HepG2 (cell line): ENCODE measurements around the gene OTUB2.

Source experiments
- ATF2 ChIP-seq: sonication (generic); formaldehyde crosslinking; IDR thresholded peaks from 2 replicates; pipeline ENCODE4 v1.4.0; 2020; ENCODE audit warnings: missing genetic modification reagents
- ZNF446 ChIP-seq: sonication (generic); formaldehyde crosslinking; IDR thresholded peaks from 2 replicates; pipeline ENCODE4 v1.5.0; 2020; ENCODE audit warnings: mild to moderate bottlenecking, missing genetic modification reagents
- ZNF720 ChIP-seq: sonication (generic); formaldehyde crosslinking; IDR thresholded peaks from 2 replicates; pipeline ENCODE4 v1.4.0; 2020; ENCODE audit warnings: missing genetic modification reagents

GRCh38 chr14:94001501-94002396 is 24.4 kb upstream of the OTUB2 start:
- TF ChIP-seq ATF2 (CRISPR knock-in tag) (peak; percentile 43; the same call in 1 of the 2 replicates), ZNF720 (CRISPR knock-in tag) (no peak), ZNF446 (CRISPR knock-in tag) (no peak)
